ENCODE data around the gene TFDP1.

TFDP1 gene

GRCh38 chr13:113634279-113635047 lies 49.9 kb downstream of the TFDP1 start:
- peaks cover 13% of the 10 kb centered on the region for H3K36me3 Mint-ChIP-seq
- H3K27ac Mint-ChIP-seq = peak overlapping the region; percentile 82
- peaks cover 36% of the 10 kb centered on the region for H3K4me1 Mint-ChIP-seq (ENCODE audit: low read depth)
- H3K27me3 Mint-ChIP-seq = no peaks in the 10 kb centered on the region
- no peaks in the 10 kb centered on the region for H3K9me3 Mint-ChIP-seq (ENCODE audit: low read depth)
- H3K4me3 Mint-ChIP-seq = peak overlapping the region; percentile 67

- no peaks in the 10 kb centered on the region for H3K27me3 Mint-ChIP-seq
- H3K4me1 Mint-ChIP-seq (ENCODE audit: low read depth) = peaks cover 36% of the 10 kb centered on the region
- peaks cover 13% of the 10 kb centered on the region for H3K36me3 Mint-ChIP-seq
- no peaks in the 10 kb centered on the region for H3K9me3 Mint-ChIP-seq (ENCODE audit: low read depth)
- H3K27ac Mint-ChIP-seq = peak overlapping the region; percentile 73
- peak overlapping the region; percentile 67 for H3K4me3 Mint-ChIP-seq
Measured at GRCh38 chr13:113635048-113635420, 50.5 kb downstream of the TFDP1 start.

DNA sequence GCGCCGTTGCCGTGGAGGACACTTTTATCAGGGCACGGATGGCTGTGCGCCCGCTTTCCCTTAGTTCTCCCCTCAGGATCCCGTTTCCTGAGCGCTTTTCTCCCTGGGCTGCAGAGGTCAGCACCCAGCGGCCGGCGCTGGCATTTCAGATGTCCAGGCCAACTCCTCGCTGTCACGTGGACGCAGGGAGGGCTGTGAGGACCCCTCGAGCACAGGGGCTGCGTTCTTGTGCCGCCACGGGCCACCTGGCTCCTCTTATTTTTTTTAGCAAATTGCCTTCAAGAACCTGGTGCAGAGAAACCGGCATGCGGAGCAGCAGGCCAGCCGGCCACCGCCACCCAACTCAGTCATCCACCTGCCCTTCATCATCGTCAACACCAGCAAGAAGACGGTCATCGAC lies 51.2 kb downstream of the TFDP1 start:
- Mint-ChIP-seq H3K36me3 (peaks cover 20% of the 10 kb centered on the region), H3K27me3 (no peaks in the 10 kb centered on the region), H3K27ac (no peak overlapping the region)

GRCh38 chr13:113636266-113636963 lies 51.9 kb downstream of the TFDP1 start:
- peaks cover 20% of the 10 kb centered on the region for H3K36me3 Mint-ChIP-seq
- no peak overlapping the region for H3K4me3 Mint-ChIP-seq
- H3K27me3 Mint-ChIP-seq = no peaks in the 10 kb centered on the region
- H3K27ac Mint-ChIP-seq = no peak overlapping the region
- peaks cover 35% of the 10 kb centered on the region for H3K4me1 Mint-ChIP-seq (ENCODE audit: low read depth)
- no peaks in the 10 kb centered on the region for H3K9me3 Mint-ChIP-seq (ENCODE audit: low read depth)

More for the DNA sequence above, 51.2 kb downstream of the TFDP1 start:
- Mint-ChIP-seq H3K4me1 (ENCODE audit: low read depth) (peaks cover 34% of the 10 kb centered on the region), H3K4me3 (no peak overlapping the region), H3K9me3 (ENCODE audit: low read depth) (no peaks in the 10 kb centered on the region)

- Mint-ChIP-seq H3K4me1 (ENCODE audit: low read depth) (peaks cover 33% of the 10 kb centered on the region), H3K36me3 (peaks cover 28% of the 10 kb centered on the region), H3K4me3 (no peak overlapping the region), H3K27me3 (no peaks in the 10 kb centered on the region), H3K9me3 (ENCODE audit: low read depth) (no peaks in the 10 kb centered on the region), H3K27ac (no peak overlapping the region)
Measured at GRCh38 chr13:113637262-113638160, 53.0 kb downstream of the TFDP1 start.

DNA sequence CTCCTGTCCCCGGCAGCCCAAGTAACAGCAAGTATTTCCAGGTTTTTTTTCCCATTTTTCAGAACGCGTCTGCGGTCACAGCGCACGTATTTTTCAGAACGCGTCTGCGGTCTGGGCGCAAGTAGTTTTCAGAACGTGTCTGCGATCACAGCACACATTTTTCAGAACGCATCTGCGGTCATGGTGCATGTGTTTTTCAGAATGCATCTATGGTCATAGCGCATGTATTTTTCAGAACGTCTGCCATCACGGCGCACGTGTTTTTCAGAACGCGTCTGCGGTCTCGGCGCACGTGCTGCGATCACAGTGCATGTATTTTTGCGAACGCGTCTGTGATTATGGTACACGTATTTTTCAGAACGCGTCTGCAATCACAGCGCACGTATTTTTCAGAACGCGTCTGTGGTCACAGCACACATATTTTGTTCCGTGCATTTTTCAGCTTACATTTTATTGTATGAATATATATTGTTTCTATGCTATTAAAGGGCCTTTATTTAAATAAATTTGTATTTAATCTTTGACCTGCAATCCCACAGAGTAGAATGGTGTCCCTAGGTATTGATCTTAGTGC lies 53.7 kb downstream of the TFDP1 start:
- Mint-ChIP-seq H3K9me3 (ENCODE audit: low read depth) (no peaks in the 10 kb centered on the region), H3K27ac (no peak overlapping the region), H3K4me3 (no peak overlapping the region), H3K27me3 (no peaks in the 10 kb centered on the region), H3K36me3 (peaks cover 28% of the 10 kb centered on the region), H3K4me1 (ENCODE audit: low read depth) (peaks cover 26% of the 10 kb centered on the region)

- H3K4me1 Mint-ChIP-seq (ENCODE audit: low read depth) = peaks cover 21% of the 10 kb centered on the region
- H3K4me3 Mint-ChIP-seq = no peak overlapping the region
- no peaks in the 10 kb centered on the region for H3K27me3 Mint-ChIP-seq
- H3K36me3 Mint-ChIP-seq = peaks cover 30% of the 10 kb centered on the region
- no peaks in the 10 kb centered on the region for H3K9me3 Mint-ChIP-seq (ENCODE audit: low read depth)
- no peak overlapping the region for H3K27ac Mint-ChIP-seq
Measured at GRCh38 chr13:113638806-113639205, 54.3 kb downstream of the TFDP1 start.

DNA sequence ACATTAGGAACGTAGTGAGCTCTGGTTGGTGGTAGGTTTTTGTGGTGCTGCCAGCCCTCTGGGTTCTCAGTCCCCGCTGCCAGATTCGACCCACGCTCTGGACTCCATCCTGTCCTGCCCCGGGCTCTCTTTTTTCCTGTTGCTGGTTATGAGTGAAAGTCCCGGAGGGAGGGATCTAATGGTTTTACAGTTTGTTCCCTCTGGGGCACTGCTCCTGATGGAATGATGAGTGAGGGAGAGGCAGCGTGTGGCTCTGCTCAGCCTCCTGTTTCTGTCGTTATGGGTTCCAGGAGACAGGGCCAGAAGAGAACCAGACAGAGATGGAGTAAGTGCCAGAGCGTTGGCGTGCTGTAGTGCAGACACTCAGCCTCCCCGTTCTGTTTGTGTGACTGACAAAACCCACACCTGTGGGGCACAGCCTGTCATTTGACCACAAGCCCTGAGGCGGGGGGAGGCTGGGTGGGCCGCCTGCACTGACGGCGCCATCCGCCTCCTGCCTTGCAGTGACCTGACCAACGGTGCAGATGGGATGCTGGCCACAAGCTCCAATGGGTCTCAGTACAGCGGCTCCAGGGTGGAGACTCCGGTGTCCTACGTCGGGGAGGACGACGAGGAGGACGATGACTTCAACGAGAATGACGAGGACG lies 55.2 kb downstream of the TFDP1 start:
- peaks cover 12% of the 10 kb centered on the region for H3K4me1 Mint-ChIP-seq (ENCODE audit: low read depth)
- no peaks in the 10 kb centered on the region for H3K27me3 Mint-ChIP-seq
- no peaks in the 10 kb centered on the region for H3K9me3 Mint-ChIP-seq (ENCODE audit: low read depth)
- no peak overlapping the region for H3K4me3 Mint-ChIP-seq
- no peak overlapping the region for H3K27ac Mint-ChIP-seq
- peaks cover 25% of the 10 kb centered on the region for H3K36me3 Mint-ChIP-seq

- H3K9me3 Mint-ChIP-seq (ENCODE audit: low read depth) = no peaks in the 10 kb centered on the region
- no peak overlapping the region for H3K4me3 Mint-ChIP-seq
- H3K27ac Mint-ChIP-seq = no peak overlapping the region
- H3K36me3 Mint-ChIP-seq = peaks cover 25% of the 10 kb centered on the region
- H3K27me3 Mint-ChIP-seq = no peaks in the 10 kb centered on the region
- peaks cover 18% of the 10 kb centered on the region for H3K4me1 Mint-ChIP-seq (ENCODE audit: low read depth)
Measured at GRCh38 chr13:113641426-113641825, 56.9 kb downstream of the TFDP1 start.

- Mint-ChIP-seq H3K4me1 (ENCODE audit: low read depth) (peaks cover 28% of the 10 kb centered on the region), H3K4me3 (no peak overlapping the region), H3K27me3 (no peaks in the 10 kb centered on the region), H3K36me3 (peaks cover 25% of the 10 kb centered on the region), H3K9me3 (ENCODE audit: low read depth) (no peaks in the 10 kb centered on the region), H3K27ac (no peak overlapping the region)
Measured at GRCh38 chr13:113642563-113642962, 58.0 kb downstream of the TFDP1 start.

DNA sequence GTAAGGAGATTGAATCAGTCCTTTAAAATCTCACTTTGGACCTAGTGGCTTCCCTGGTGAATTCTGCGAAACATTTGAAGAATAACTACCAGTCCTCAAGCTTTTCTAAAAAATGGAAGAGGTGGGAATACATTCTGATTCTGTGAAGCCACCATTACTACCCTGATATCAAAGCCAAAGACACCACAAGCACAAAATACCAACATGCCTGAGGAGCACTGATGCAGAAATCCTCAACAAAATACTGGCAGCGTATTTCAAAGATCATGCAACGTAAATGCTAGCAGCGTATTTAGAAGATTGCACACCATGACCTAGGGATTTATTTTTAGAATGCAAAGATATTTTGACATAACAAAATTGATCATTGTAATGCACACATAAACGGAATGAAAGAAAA lies 59.0 kb downstream of the TFDP1 start:
- Mint-ChIP-seq H3K9me3 (ENCODE audit: low read depth) (no peaks in the 10 kb centered on the region), H3K4me3 (no peak overlapping the region), H3K27me3 (no peaks in the 10 kb centered on the region)

DNA sequence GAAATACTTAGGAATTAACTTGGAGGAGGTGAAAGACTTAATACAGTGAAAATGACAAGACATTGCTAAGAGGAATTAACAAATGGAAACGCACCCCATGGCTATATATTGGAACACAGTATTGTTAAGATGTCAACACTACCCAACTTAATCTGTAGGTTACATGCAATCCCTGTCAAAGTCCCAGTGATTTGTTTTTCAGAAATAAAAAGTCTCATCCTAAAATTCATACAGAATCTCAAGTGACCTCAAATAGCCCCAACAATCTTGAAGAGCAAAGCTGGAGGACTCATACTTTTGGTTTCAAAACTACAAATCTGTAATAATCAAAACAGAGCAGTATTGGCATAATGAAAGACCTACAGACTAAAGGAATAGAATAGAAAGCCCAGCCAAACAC lies 60.2 kb downstream of the TFDP1 start:
- Mint-ChIP-seq H3K4me3 (no peak overlapping the region), H3K27me3 (no peaks in the 10 kb centered on the region), H3K36me3 (peaks cover 20% of the 10 kb centered on the region), H3K27ac (no peak overlapping the region), H3K4me1 (ENCODE audit: low read depth) (peaks cover 26% of the 10 kb centered on the region), H3K9me3 (ENCODE audit: low read depth) (no peaks in the 10 kb centered on the region)

More for the DNA sequence above, 59.0 kb downstream of the TFDP1 start:
- Mint-ChIP-seq H3K27ac (no peak overlapping the region), H3K36me3 (peaks cover 25% of the 10 kb centered on the region), H3K4me1 (ENCODE audit: low read depth) (peaks cover 31% of the 10 kb centered on the region)

DNA sequence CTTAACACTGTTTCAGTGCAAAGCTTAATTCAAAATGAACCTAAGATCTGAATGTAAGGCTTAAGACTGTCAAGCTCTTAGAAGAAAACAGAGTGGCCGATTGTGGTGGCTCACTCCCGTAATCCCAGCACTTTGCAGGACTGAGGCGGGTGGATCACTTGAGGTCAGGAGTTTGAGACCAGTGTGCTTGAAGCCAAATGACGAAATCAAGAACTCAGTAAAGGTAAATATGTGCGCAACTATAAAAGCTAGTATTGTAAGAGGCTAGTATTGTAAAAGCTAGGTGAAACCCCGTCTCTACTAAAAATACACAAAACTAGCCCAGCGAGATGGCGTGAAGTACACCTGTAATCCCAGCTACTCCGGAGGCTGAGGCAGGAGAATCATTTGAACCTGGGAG lies 60.8 kb downstream of the TFDP1 start:
- Mint-ChIP-seq H3K9me3 (ENCODE audit: low read depth) (no peaks in the 10 kb centered on the region), H3K36me3 (peaks cover 17% of the 10 kb centered on the region), H3K4me1 (ENCODE audit: low read depth) (peaks cover 26% of the 10 kb centered on the region), H3K4me3 (no peak overlapping the region), H3K27me3 (no peaks in the 10 kb centered on the region), H3K27ac (no peak overlapping the region)

- H3K27ac Mint-ChIP-seq = peak overlapping the region; percentile 0
- peaks cover 11% of the 10 kb centered on the region for H3K36me3 Mint-ChIP-seq
- peaks cover 25% of the 10 kb centered on the region for H3K4me1 Mint-ChIP-seq (ENCODE audit: low read depth)
- H3K9me3 Mint-ChIP-seq (ENCODE audit: low read depth) = no peaks in the 10 kb centered on the region
- peak overlapping the region; percentile 9 for H3K4me3 Mint-ChIP-seq
- H3K27me3 Mint-ChIP-seq = no peaks in the 10 kb centered on the region
Measured at GRCh38 chr13:113646376-113646775, 61.8 kb downstream of the TFDP1 start.
